ENCODE measurements around the gene HCFC1R1. TPM values are rescaled to one million over a fixed set of nuclear protein-coding genes. Genes with fewer than 3 reads are reported as not detected.

The HCFC1R1 gene
- total RNA-seq, 4 donors from 2014 or later = 27.5 to 41.5 (median 31.9) TPM

- intact Hi-C loops (cut with DNase I; ENCODE audit: low total_unique reads) = no loop called here
- WGBS, 2 donors = 45 to 87% methylated on average over 4 of the region's 4 CpGs
- no peak overlapping the region for H3K4me3 ChIP-seq (ENCODE audit: low read depth, poor library complexity, severe bottlenecking)
These were observed 15.1 kb downstream of the HCFC1R1 start for GRCh38 chr16:3008690-3009037.

GRCh38 chr16:3007957-3008689 lies 15.6 kb downstream of the HCFC1R1 start:
- TF ChIP-seq CTCF (IDR thresholded peaks at IDR 0.05) (no peak), POLR2A (IDR thresholded peaks at IDR 0.05) (no peak)
- DNase-seq (ENCODE audit: low spot score in 2 of 2) = no peak
- 33 to 38% methylated on average over 16 to 17 of the region's 17 CpGs for WGBS, 2 donors
- intact Hi-C loops (cut with DNase I; ENCODE audit: low total_unique reads) = no loop called here
- no peak overlapping the region for H3K4me3 ChIP-seq (ENCODE audit: low read depth, poor library complexity, severe bottlenecking)

More at GRCh38 chr16:3008690-3009037, 15.1 kb downstream of the HCFC1R1 start:
- TF ChIP-seq CTCF (IDR thresholded peaks at IDR 0.05) (no peak), POLR2A (IDR thresholded peaks at IDR 0.05) (no peak)
- DNase-seq (ENCODE audit: low spot score in 2 of 2) = no peak

GRCh38 chr16:3007059-3007956 lies 16.4 kb downstream of the HCFC1R1 start:
- no peak for DNase-seq (ENCODE audit: low spot score in 2 of 2)
- TF ChIP-seq POLR2A (IDR thresholded peaks at IDR 0.05) (no peak), CTCF (IDR thresholded peaks at IDR 0.05) (no peak)
- 57 to 63% methylated on average over 11 to 13 of the region's 13 CpGs for WGBS, 2 donors
- H3K4me3 ChIP-seq (ENCODE audit: low read depth, poor library complexity, severe bottlenecking) = no peak overlapping the region
- intact Hi-C loops (cut with DNase I; ENCODE audit: low total_unique reads) = no loop called here

- no peak for DNase-seq (ENCODE audit: low spot score in 2 of 2)
- intact Hi-C loops (cut with DNase I; ENCODE audit: low total_unique reads) = no loop called here
These were observed 18.9 kb downstream of the HCFC1R1 start for GRCh38 chr16:3004781-3005284.

DNA sequence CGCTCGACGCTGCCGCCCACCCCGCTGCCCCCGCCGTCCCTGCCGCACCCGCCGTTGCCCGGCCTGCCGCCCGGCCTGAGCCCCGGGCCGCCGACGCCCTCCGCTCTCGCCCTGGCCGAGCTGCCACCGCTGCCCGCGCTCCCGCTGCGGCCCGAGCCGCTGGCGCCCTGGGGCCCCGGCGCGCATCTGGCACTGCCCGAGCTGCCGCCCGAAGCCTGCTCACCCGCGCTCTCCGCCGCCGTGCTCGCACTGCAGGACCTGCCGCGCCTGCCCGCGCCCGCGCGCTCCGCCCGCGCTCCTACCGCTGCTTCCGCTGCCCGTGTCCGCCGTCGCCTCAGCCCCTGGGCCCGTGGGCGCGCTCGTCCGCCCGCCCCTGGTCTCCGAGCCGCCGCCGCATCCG lies 19.4 kb downstream of the HCFC1R1 start:
- DNase-seq (ENCODE audit: low spot score in 2 of 2) = no peak
- TF ChIP-seq POLR2A (IDR thresholded peaks at IDR 0.05) (no peak), CTCF (IDR thresholded peaks at IDR 0.05) (no peak)
- intact Hi-C loops (cut with DNase I; ENCODE audit: low total_unique reads) = no loop called here
- H3K4me3 ChIP-seq (ENCODE audit: low read depth, poor library complexity, severe bottlenecking) = no peak overlapping the region
- 0 to 1% methylated on average over 34 to 35 of the region's 67 CpGs for WGBS, 2 donors

More at GRCh38 chr16:3004781-3005284, 18.9 kb downstream of the HCFC1R1 start:
- no peak overlapping the region for H3K4me3 ChIP-seq (ENCODE audit: low read depth, poor library complexity, severe bottlenecking)
- 11% methylated on average over 25 of the region's 25 CpGs for WGBS, 2 donors
- TF ChIP-seq CTCF (IDR thresholded peaks at IDR 0.05) (no peak), POLR2A (IDR thresholded peaks at IDR 0.05) (no peak)
